Gastrocnemius medialis (tissue), 4 donors: Measurements from ENCODE around the gene WWOX. TPM values are rescaled to one million over a fixed set of nuclear protein-coding genes. Genes with fewer than 3 reads are reported as not detected.

Source experiments
- ATAC-seq, 2 donors: fragments of 150-250 bp; one replicate each; pipeline ENCODE4 v1.9.1; 2016
- DNase-seq, 2 donors: peaks; one replicate each; pipeline ENCODE4 v3.0.0-alpha.2; 2019
- H3K27ac ChIP-seq, 4 donors: fragments of 200-600 bp; sonication (generic); 1 replicate in 1 of 4; 2 replicates in 3 of 4; pipeline ENCODE4 v1.5.1; 2016 to 2018; ENCODE audit warnings: mild to moderate bottlenecking in 2 of 4, moderate library complexity in 1 of 4
- H3K27me3 ChIP-seq, 3 donors: fragments of 200-600 bp; sonication (generic) in 2 of 3; 1 replicate in 1 of 3; 2 replicates in 2 of 3; pipeline versions ENCODE4 v1.5.1 to v1.6.0; 2016 to 2019; ENCODE audit warnings: mild to moderate bottlenecking in 1 of 3, moderate library complexity in 1 of 3
- H3K36me3 ChIP-seq, 2 donors: fragments of 200-600 bp; sonication (generic) in 1 of 2; one replicate each; pipeline ENCODE4 v1.5.1; 2017 to 2018
- H3K4me1 ChIP-seq, 2 donors: fragments of 200-600 bp; sonication (generic) in 1 of 2; one replicate each; pipeline ENCODE4 v1.5.1; 2016 to 2017; ENCODE audit warnings: mild to moderate bottlenecking in 2 of 2
- H3K4me3 ChIP-seq, 4 donors: fragments of 200-600 bp; sonication (generic) in 3 of 4; 1 replicate in 1 of 4; 2 replicates in 3 of 4; pipeline ENCODE4 v1.5.1; 2016 to 2019; ENCODE audit warnings: mild to moderate bottlenecking in 2 of 4
- H3K9me3 ChIP-seq, 3 donors: fragments of 200-600 bp; sonication (generic) in 2 of 3; 1 replicate in 1 of 3; 2 replicates in 2 of 3; pipeline ENCODE4 v1.5.1; 2016 to 2019
- POLR2A ChIP-seq, 2 donors: fragments of 450-650 bp; IDR thresholded peaks; one replicate each; pipeline ENCODE4 v1.6.1; 2017; ENCODE audit warnings: antibody characterized with exemption in 2 of 2, mild to moderate bottlenecking in 2 of 2, moderate library complexity in 2 of 2
- in situ Hi-C, 4 donors: fragments of 200-750 bp; cut with MboI; loops; one replicate each; pipeline versions ENCODE4 v1.15.0 to v1.8.0; 2017; ENCODE audit warnings: low sequenced_read_pairs in 4 of 4
- intact Hi-C: fragments of 100-400 bp; cut with DNase I; formaldehyde crosslinking; loops from one replicate; pipeline ENCODE4 v1.15.1; 2023; ENCODE audit warnings: low total_unique reads
- total RNA-seq, 4 donors: library from RNA; depleted of rRNA; stranded (reverse); fragments of >200 nt; gene quantifications; one replicate each; pipeline versions ENCODE4 v1.1.0 to v1.2.3, GENCODE V29; 2016
- TF ChIP-seq, protein P1 (sequence below), 5 experiments: fragments of 450-650 bp in 3 of 5; fragments of 200-600 bp in 2 of 5; sonication (generic) in 2 of 5; IDR thresholded peaks in 4 of 5; conservative IDR thresholded peaks in 1 of 5; 1 replicate in 4 of 5; 2 replicates in 1 of 5; pipeline ENCODE4 v1.5.1; 2016 to 2019; ENCODE audit warnings: antibody characterized with exemption in 5 of 5, mild to moderate bottlenecking in 3 of 5, moderate library complexity in 3 of 5

The WWOX gene
- total RNA-seq, 4 donors from 2014 or later, result 3.3 to 13.0 (median 6.0) TPM

DNA sequence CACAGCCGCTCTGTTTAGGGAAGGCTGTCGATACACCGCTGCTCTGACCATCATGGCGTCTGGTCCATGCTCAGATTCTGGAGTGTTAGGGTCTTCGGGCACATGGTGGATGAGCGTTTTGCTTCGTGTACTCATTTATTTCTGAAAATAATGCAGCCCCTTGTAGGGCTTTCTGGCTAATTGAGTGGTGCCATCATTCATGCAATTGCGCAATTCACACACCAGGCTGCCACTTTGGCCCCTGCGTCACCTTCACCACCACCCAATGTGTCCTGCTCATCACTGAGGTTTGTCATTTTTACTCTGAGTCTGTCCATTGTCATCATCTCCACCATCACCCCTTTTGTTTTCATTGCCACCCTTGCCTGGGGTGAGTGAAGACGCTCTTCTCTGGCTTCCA is 557.4 kb downstream of the WWOX start:
- H3K4me1 ChIP-seq, result peaks cover 6 to 12% of the 10 kb centered on the region in 2 donors
- in situ Hi-C loops, result no loop called here
- no peak for DNase-seq
- H3K27ac ChIP-seq, result no peak overlapping the region
- no peak overlapping the region for H3K4me3 ChIP-seq
- no peak for ATAC-seq
- H3K9me3 ChIP-seq, result no peaks in the 10 kb centered on the region
- no peaks in the 10 kb centered on the region for H3K27me3 ChIP-seq
- TF ChIP-seq, protein P1, sequence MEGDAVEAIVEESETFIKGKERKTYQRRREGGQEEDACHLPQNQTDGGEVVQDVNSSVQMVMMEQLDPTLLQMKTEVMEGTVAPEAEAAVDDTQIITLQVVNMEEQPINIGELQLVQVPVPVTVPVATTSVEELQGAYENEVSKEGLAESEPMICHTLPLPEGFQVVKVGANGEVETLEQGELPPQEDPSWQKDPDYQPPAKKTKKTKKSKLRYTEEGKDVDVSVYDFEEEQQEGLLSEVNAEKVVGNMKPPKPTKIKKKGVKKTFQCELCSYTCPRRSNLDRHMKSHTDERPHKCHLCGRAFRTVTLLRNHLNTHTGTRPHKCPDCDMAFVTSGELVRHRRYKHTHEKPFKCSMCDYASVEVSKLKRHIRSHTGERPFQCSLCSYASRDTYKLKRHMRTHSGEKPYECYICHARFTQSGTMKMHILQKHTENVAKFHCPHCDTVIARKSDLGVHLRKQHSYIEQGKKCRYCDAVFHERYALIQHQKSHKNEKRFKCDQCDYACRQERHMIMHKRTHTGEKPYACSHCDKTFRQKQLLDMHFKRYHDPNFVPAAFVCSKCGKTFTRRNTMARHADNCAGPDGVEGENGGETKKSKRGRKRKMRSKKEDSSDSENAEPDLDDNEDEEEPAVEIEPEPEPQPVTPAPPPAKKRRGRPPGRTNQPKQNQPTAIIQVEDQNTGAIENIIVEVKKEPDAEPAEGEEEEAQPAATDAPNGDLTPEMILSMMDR (IDR thresholded peaks at IDR 0.05 in 4 of 5, conservative IDR thresholded peaks at IDR 0.05 in 1 of 5), result no peak
- no peak for TF ChIP-seq POLR2A (IDR thresholded peaks at IDR 0.05)
- intact Hi-C loops, result no loop called here
- H3K36me3 ChIP-seq, result no peaks in the 10 kb centered on the region

DNA sequence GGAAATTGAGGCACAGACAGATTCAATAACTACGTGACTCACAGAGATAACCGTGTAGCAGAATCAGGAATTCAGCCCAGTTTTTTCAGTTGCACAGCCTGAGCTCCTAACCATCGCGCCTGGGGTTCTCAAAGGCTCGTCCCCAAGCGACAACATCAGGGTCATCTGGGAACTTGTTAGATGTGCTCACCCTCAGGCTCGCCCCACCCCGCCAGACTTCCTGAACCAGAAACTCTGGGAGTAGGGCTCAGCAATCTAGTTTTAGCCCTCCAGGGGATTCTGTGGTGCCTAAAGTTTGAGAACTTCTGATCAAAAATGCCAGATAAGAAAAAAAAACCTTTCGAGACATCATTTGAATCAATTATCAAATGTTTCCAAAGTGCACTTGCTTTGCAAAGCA is 559.8 kb downstream of the WWOX start:
- ATAC-seq, result no peak
- H3K27me3 ChIP-seq, result no peaks in the 10 kb centered on the region
- in situ Hi-C loops (no loop called here), intact Hi-C loops (no loop called here)
- H3K36me3 ChIP-seq, result no peaks in the 10 kb centered on the region
- no peak for DNase-seq
- H3K9me3 ChIP-seq, result no peaks in the 10 kb centered on the region
- H3K4me1 ChIP-seq, result peaks cover 6 to 12% of the 10 kb centered on the region in 2 donors
- H3K27ac ChIP-seq, result no peak overlapping the region
- no peak overlapping the region for H3K4me3 ChIP-seq
- TF ChIP-seq, protein P1 (IDR thresholded peaks at IDR 0.05 in 4 of 5, conservative IDR thresholded peaks at IDR 0.05 in 1 of 5), result no peak

GRCh38 chr16:78659668-78660217 is 560.3 kb downstream of the WWOX start:
- DNase-seq (no peak), ATAC-seq (no peak)
- peaks cover 6 to 12% of the 10 kb centered on the region in 2 donors for H3K4me1 ChIP-seq
- intact Hi-C loops (loop anchor here (2.0 kb wide), 1 partner anchor 31 kb away; no protein-coding TSS in a partner anchor), in situ Hi-C loops (no loop called here)
- no peak overlapping the region for H3K4me3 ChIP-seq
- H3K36me3 ChIP-seq, result no peaks in the 10 kb centered on the region
- no peak overlapping the region for H3K27ac ChIP-seq
- H3K27me3 ChIP-seq, result no peaks in the 10 kb centered on the region
- TF ChIP-seq, protein P1 (IDR thresholded peaks at IDR 0.05 in 4 of 5, conservative IDR thresholded peaks at IDR 0.05 in 1 of 5), result no peak
- no peak for TF ChIP-seq POLR2A (IDR thresholded peaks at IDR 0.05)
- no peaks in the 10 kb centered on the region for H3K9me3 ChIP-seq

DNA sequence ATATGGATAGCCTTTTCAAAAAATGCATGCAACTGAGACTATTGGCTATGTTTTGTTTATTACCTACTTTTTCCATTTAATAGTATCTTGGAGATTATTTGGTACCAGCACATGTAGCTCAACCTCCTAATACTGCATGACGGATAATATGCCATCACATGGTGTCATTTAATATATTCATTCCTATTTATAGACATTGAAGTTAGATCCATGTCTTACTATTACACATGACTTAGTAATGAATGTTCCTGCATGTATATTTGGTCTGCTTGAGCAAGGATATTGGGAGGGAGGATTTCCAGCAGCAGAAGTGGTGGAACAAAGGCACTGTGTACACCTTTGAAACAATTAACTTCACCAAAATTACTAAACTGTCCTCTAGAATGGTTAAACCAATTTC is 561.3 kb downstream of the WWOX start:
- peak; percentile 79 to 80 for ATAC-seq
- no peak for TF ChIP-seq POLR2A (IDR thresholded peaks at IDR 0.05)
- TF ChIP-seq, protein P1 (IDR thresholded peaks at IDR 0.05 in 4 of 5, conservative IDR thresholded peaks at IDR 0.05 in 1 of 5), result no peak

DNA sequence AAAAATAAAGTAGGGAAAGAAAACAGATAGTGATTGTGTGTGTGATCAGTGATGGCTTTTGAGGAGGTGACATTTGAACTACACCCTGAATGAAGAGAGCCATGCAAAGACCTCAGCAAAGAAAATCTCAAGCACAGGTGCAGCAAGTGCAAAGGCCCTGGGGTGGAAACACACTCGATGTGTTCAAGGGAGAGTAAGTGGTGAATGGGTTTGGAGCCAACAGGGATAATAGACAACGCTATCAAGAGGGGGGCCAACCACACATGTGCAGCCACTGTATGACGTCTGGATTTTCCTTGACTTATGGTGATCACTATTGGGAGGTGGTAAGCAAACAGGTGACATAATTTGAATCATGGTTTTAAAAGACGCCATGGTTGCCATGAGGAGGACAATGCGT is 564.2 kb downstream of the WWOX start:
- TF ChIP-seq POLR2A (IDR thresholded peaks at IDR 0.05), result no peak
- TF ChIP-seq, protein P1 (IDR thresholded peaks at IDR 0.05 in 4 of 5, conservative IDR thresholded peaks at IDR 0.05 in 1 of 5), result no peak
- no peak for DNase-seq
- ATAC-seq, result no peak

More for the DNA sequence above, 561.3 kb downstream of the WWOX start:
- Histone ChIP-seq H3K36me3 (no peaks in the 10 kb centered on the region), H3K9me3 (no peaks in the 10 kb centered on the region), H3K27ac (no peak overlapping the region), H3K4me3 (no peak overlapping the region), H3K27me3 (no peaks in the 10 kb centered on the region), H3K4me1 (peaks cover 6 to 12% of the 10 kb centered on the region in 2 donors)
- no peak for DNase-seq
- in situ Hi-C loops, result no loop called here
- intact Hi-C loops, result loop anchor here (2.0 kb wide), 1 partner anchor 32 kb away; no protein-coding TSS in a partner anchor

More for the DNA sequence above, 564.2 kb downstream of the WWOX start:
- no peak overlapping the region for H3K4me3 ChIP-seq
- no peaks in the 10 kb centered on the region for H3K36me3 ChIP-seq
- intact Hi-C loops (no loop called here), in situ Hi-C loops (no loop called here)
- H3K27ac ChIP-seq, result no peak overlapping the region
- no peaks in the 10 kb centered on the region for H3K9me3 ChIP-seq
- H3K27me3 ChIP-seq, result no peaks in the 10 kb centered on the region
- peaks cover 6 to 11% of the 10 kb centered on the region in 2 donors for H3K4me1 ChIP-seq
